IPS-NIHi11 (cell line): ENCODE data around the gene PSG7.
"Not testable (repeated sequence)": the region's sequence is repeated elsewhere in the genome, so short reads cannot be mapped to it uniquely, and the experiment has no call there.

Experiments used
- DNase-seq: peaks from one replicate; pipeline ENCODE4 v3.0.0; 2012; ENCODE audit warnings: mixed read lengths, low spot score

Gene PSG7

GRCh38 chr19:42913516-42913915 is 23.5 kb downstream of the PSG7 start:
- not testable (repeated sequence) for DNase-seq

DNA sequence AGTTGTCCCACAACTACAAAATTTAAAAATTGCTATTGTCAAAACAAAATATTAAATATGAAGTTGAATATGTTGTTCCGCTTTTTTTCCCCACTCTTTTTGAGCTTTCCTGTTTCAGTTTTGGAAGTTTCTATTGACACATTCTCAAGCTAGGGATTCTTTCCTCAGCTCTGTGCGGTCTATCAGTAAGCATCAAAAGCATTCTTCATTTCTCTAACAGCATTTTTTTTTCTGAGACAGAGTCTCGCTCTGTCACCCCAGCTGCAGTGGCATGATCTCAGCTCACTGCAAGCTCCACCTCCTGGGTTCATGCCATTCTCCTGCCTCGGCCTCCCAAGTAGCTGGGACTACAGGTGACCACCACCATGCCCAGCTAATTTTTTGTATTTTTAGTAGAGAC is 24.1 kb downstream of the PSG7 start:
- not testable (repeated sequence) for DNase-seq

GRCh38 chr19:42911731-42912130 is 25.3 kb downstream of the PSG7 start:
- not testable (repeated sequence) for DNase-seq

DNA sequence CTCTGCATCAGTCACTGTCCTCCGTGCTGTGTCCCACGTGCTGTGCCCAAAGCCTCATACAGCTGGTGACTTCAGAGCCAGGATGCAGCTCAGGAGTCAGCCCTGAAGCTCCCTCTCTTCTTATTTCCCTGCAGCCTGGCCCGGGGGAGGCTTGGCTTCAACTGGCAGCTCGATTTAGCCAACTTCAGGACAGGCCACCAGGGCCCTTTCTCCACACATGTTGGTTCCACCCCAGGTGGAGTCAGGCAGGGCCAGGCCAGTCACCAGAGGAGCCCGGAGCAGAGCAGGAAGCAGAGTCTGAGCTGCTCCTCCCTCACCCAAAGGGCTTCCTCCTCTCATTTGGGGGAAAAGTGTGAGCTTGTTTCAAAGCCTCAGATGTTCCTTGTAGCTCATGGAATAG is 30.8 kb downstream of the PSG7 start:
- DNase-seq, result not testable (repeated sequence)

DNA sequence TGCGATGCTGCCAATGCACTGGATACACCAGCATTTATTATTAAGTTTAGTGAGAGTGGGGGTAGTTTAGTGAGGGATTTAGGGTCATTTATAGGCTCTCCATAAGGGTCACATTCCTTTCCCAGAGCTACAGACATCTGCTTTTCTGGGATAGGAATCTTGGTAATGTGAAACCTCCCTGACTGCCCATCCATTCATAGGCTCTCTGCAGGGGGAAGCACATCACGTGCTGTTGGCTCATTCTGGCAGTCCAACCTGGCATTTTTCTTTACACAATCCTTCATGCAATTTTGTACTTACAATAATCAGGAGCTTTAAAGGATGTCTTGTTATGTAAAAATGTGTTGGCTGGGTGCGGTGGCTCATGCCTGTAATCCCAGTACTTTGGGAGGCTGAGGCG is 36.4 kb downstream of the PSG7 start:
- not testable (repeated sequence) for DNase-seq

GRCh38 chr19:42899674-42900073 is 37.3 kb downstream of the PSG7 start:
- DNase-seq, result not testable (repeated sequence)

GRCh38 chr19:42899110-42899509 is 37.9 kb downstream of the PSG7 start:
- DNase-seq, result not testable (repeated sequence)

DNA sequence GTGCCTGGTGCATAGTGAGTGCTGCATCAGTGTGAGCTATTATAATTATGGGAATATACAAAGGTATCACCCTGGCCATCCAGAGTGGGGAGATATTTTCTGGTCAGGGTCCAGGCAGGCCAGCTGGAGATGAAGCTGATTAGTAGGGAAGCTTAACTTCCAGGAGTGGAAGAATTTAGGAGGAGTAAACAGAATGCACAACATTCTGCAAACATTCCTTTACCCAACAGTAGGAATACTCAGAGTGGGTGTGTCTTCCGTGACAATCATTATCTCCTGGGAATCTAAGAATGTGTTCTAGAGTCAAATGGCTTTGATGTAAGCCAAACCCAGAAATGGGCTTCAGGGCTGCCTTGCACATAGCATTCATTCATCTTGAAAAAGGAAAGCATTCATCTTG is 38.4 kb downstream of the PSG7 start:
- not testable (repeated sequence) for DNase-seq

DNA sequence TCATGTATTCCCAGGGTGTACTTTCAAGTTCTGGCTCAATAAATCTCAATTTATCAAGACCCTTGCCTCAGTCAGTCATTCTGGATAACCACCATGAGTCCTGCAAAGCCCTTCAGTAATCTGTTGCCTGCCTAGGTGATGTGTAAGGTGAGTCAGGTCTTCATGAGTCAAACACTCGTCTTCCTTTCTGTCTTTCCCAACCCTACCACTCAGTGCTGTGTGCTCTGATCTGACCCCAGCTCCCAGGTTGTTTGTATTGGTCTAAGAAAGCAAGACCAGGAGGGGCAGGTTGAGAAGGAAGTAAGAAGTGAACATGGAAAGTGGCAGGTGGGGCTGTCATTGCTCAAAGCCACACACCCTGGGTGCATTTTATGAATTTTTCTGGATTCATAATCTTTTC is 39.3 kb downstream of the PSG7 start:
- DNase-seq, result not testable (repeated sequence)

- not testable (repeated sequence) for DNase-seq
These were observed 46.6 kb downstream of the PSG7 start for GRCh38 chr19:42890446-42890845.

DNA sequence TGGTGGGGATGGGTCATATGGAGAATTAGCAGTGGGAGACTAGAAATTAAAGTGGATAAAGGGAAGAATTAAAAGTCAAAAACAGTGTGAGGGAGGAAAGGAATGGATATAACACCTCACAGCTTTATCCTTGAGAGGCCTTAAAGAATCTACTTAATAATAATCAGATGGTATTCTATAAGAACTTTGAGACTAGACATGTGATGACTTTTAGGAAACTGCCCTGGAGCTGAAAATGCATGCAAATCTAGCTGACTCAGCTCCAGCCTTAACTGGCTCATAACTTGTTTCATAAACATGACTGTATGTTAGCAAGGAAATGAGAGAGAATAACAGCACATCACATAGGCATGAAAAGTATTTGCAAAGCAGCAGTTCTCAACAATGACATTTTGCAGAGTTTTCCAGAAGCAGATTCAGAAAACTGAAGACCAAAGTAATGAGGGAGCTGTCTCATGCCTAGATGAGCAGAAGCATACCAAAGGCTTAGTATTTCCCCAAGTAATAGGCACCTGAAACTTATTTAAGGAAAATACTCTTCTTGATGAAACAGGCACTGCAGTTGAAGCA is 49.0 kb downstream of the PSG7 start:
- DNase-seq, result not testable (repeated sequence)

DNA sequence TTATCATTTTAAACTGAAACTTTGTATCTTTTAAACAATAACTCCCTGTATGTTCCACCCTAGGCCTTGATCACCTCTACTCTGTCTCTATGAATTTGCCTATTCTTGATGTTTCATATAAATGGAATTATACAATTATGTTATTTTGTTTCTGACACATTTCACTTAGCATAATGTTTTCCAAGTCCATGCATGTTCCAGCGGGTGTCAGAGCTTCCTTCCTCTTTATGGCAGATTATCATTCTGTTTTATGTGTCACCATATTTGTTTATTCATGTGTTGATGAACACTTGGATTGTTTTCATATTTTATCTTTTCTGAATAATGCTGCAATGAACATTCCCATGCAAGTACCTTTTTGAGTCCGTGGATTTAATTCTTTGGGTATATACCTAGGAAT is 54.3 kb downstream of the PSG7 start:
- not testable (repeated sequence) for DNase-seq

DNA sequence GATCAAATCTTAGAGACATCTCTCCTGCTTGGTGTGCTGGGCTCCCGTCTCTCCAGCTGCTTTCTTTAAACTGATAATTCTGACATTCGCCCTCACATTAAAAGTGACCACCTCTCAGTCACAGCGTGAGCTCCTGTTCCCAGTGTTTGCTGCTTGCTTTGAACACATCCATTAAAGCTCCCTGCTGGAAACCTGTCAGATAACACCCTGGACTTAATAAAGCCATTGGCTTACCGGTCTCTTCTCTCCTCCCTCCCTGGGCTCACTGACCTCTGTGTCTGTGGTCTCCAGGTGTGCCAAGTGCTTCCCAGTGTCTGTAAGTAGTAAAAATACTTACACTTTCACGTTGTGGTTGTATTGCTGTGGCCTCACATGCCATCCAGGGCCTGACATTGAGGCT is 55.0 kb downstream of the PSG7 start:
- not testable (repeated sequence) for DNase-seq

- DNase-seq, result peak; percentile 10
These were observed 55.7 kb downstream of the PSG7 start for GRCh38 chr19:42881279-42881678.

GRCh38 chr19:42880621-42881020 is 56.4 kb downstream of the PSG7 start:
- not testable (repeated sequence) for DNase-seq

- DNase-seq, result no peak
These were observed 57.4 kb downstream of the PSG7 start, which contains the start of gene PSG1 for GRCh38 chr19:42879613-42880012. TSS of gene PSG1 (minus strand) at chr19:42879713. CDS start at chr19:42879581, 132 bp downstream.

- DNase-seq, result not testable (repeated sequence)
These were observed 60.4 kb downstream of the PSG7 start for GRCh38 chr19:42876596-42876995.

- not testable (repeated sequence) for DNase-seq
These were observed 61.1 kb downstream of the PSG7 start for GRCh38 chr19:42875881-42876280.

- not testable (repeated sequence) for DNase-seq
These were observed 61.9 kb downstream of the PSG7 start for GRCh38 chr19:42874901-42875813.

- DNase-seq, result not testable (repeated sequence)
These were observed 62.9 kb downstream of the PSG7 start for GRCh38 chr19:42874136-42874535.
